ENCODE data around the gene ADAMTS17. TPM values are rescaled to one million over a fixed set of nuclear protein-coding genes. Genes with fewer than 3 reads are reported as not detected.
"Not testable (repeated sequence)": the region's sequence is repeated elsewhere in the genome, so short reads cannot be mapped to it uniquely, and the experiment has no call there.

ADAMTS17 gene
- total RNA-seq, 1 donor from 2014 or later, result 0.99 TPM

- Histone ChIP-seq H3K36me3 (no peaks in the 10 kb centered on the region), H3K27ac (replicated peaks) (no peak overlapping the region), H3K4me1 (peaks cover 5% of the 10 kb centered on the region), H3K9me3 (replicated peaks) (no peaks in the 10 kb centered on the region), H3K27me3 (ENCODE audit: low read depth) (peaks cover 22% of the 10 kb centered on the region), H3K4me3 (no peak overlapping the region)
- intact Hi-C loops (cut with micrococcal nuclease), result loop anchor here (2.0 kb wide), 1 partner anchor 414 kb away; no protein-coding TSS in a partner anchor
- TF ChIP-seq, protein P1, sequence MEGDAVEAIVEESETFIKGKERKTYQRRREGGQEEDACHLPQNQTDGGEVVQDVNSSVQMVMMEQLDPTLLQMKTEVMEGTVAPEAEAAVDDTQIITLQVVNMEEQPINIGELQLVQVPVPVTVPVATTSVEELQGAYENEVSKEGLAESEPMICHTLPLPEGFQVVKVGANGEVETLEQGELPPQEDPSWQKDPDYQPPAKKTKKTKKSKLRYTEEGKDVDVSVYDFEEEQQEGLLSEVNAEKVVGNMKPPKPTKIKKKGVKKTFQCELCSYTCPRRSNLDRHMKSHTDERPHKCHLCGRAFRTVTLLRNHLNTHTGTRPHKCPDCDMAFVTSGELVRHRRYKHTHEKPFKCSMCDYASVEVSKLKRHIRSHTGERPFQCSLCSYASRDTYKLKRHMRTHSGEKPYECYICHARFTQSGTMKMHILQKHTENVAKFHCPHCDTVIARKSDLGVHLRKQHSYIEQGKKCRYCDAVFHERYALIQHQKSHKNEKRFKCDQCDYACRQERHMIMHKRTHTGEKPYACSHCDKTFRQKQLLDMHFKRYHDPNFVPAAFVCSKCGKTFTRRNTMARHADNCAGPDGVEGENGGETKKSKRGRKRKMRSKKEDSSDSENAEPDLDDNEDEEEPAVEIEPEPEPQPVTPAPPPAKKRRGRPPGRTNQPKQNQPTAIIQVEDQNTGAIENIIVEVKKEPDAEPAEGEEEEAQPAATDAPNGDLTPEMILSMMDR (IDR thresholded peaks at IDR 0.05; ENCODE audit: borderline replicate concordance), result no peak
- DNase-seq, result no peak
Observed at GRCh38 chr15:100343251-100343650, 1.5 kb upstream of the ADAMTS17 start.

DNA sequence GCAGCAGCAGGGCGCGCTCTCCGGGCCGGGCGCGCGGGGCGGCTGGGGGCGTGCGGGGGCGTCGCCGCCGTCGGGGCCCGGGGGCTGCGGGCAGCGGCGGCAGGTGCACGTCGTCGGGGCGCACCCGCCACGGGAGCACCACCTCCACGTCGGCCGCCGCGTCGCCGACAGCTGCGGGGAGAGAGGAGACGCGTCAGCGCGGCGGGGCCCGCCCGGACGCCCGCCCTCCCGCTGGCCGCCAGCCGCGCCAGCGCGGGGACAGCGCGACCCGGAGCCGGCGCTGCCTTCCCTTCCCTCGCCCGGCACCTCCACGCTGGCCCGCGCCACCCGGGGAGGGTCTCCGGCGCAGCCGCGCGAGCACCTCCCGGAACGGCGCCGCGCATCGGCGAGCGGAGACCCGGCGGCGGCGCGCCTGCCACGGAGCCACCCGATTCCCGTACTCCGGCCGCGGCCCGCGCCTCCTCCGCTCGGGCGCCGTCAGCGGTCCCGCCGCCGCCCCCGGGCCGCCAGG lies 481 bp downstream of the ADAMTS17 start:
- DNase-seq, result no peak
- peak overlapping the region; percentile 63 for H3K27ac ChIP-seq (replicated peaks)
- no peaks in the 10 kb centered on the region for H3K9me3 ChIP-seq (replicated peaks)
- peaks cover 5% of the 10 kb centered on the region for H3K4me1 ChIP-seq
- TF ChIP-seq, protein P1 (IDR thresholded peaks at IDR 0.05; ENCODE audit: borderline replicate concordance), result no peak
- H3K4me3 ChIP-seq, result peak overlapping the region; percentile 82
- peaks cover 36% of the 10 kb centered on the region for H3K27me3 ChIP-seq (ENCODE audit: low read depth)
- intact Hi-C loops (cut with micrococcal nuclease), result no loop called here
- H3K36me3 ChIP-seq, result no peaks in the 10 kb centered on the region

DNA sequence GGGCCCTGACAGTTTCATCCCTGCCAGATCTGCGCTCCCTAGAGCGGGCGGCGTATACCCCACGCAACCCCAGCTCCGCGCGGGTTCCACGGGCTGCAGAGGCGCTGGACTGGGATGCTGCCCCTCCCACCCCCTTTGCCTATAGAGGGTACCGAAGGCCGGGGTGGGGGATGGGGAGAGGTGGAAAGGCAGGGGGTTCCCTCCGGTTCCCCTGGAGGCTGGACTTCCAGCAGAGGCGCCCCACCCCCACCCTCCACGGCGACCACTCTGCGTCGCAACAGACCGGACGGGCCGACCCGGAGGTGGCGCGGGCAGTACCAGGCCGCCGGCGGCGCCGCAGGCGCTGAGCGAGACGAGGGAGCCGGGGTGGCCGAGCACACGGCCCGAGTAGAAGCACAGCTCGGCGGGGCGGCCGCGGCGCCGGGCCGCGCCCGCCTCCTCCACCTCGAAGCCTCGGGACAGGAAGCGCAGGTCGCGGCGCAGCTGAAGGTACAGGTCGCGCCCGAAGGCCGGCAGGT lies 995 bp downstream of the ADAMTS17 start:
- Histone ChIP-seq H3K27me3 (ENCODE audit: low read depth) (peaks cover 36% of the 10 kb centered on the region), H3K4me3 (peak overlapping the region; percentile 82), H3K27ac (replicated peaks) (no peak overlapping the region), H3K36me3 (no peaks in the 10 kb centered on the region), H3K4me1 (peaks cover 5% of the 10 kb centered on the region), H3K9me3 (replicated peaks) (no peaks in the 10 kb centered on the region)
- TF ChIP-seq, protein P1 (IDR thresholded peaks at IDR 0.05; ENCODE audit: borderline replicate concordance), result no peak
- no peak for DNase-seq
- intact Hi-C loops (cut with micrococcal nuclease), result no loop called here

DNA sequence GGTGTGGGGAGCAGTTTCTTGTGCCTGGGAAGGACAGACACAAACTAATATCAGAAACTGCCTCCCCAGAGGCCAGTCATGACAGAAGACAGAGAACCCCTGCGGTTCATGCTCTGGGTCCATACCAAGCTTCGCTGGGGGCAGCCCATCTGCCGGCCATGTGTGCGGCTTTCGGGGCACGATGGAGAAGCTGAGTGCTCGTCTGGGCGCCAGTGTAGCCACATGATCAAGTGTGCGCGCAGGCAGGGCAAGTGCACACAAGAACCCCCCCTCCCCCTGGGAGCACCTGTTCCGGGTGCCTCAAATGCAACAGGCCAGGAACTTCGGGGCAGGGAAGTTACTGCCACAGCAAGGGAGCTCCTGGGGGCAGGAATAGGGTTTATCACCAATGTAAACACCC lies 1.8 kb downstream of the ADAMTS17 start:
- Histone ChIP-seq H3K27me3 (ENCODE audit: low read depth) (peaks cover 36% of the 10 kb centered on the region), H3K4me1 (peaks cover 5% of the 10 kb centered on the region), H3K27ac (replicated peaks) (no peak overlapping the region), H3K4me3 (no peak overlapping the region), H3K9me3 (replicated peaks) (no peaks in the 10 kb centered on the region), H3K36me3 (no peaks in the 10 kb centered on the region)
- intact Hi-C loops (cut with micrococcal nuclease), result no loop called here
- no peak for DNase-seq
- TF ChIP-seq, protein P1 (IDR thresholded peaks at IDR 0.05; ENCODE audit: borderline replicate concordance), result no peak

- H3K4me3 ChIP-seq; H3K27ac ChIP-seq (replicated peaks); intact Hi-C loops (cut with micrococcal nuclease); H3K36me3 ChIP-seq; H3K9me3 ChIP-seq (replicated peaks); DNase-seq; H3K4me1 ChIP-seq: not testable (repeated sequence)
- peaks cover 36% of the 10 kb centered on the region for H3K27me3 ChIP-seq (ENCODE audit: low read depth)
Observed at GRCh38 chr15:100339451-100339850, 2.3 kb downstream of the ADAMTS17 start.

GRCh38 chr15:100338971-100339444 lies 2.8 kb downstream of the ADAMTS17 start:
- Histone ChIP-seq H3K4me1 (peaks cover 5% of the 10 kb centered on the region), H3K4me3 (no peak overlapping the region), H3K27ac (replicated peaks) (no peak overlapping the region), H3K27me3 (ENCODE audit: low read depth) (peaks cover 40% of the 10 kb centered on the region), H3K9me3 (replicated peaks) (no peaks in the 10 kb centered on the region), H3K36me3 (no peaks in the 10 kb centered on the region)
- intact Hi-C loops (cut with micrococcal nuclease), result no loop called here
- TF ChIP-seq, protein P1 (IDR thresholded peaks at IDR 0.05; ENCODE audit: borderline replicate concordance), result peak; percentile 79
- DNase-seq, result no peak
